Pancreas (tissue), 10 donors: Measurements from ENCODE around the gene PCDH15. TPM values are rescaled to one million over a fixed set of nuclear protein-coding genes. Genes with fewer than 3 reads are reported as not detected.

ENCODE experiments used
- ATAC-seq, 4 donors: fragments of 200-7000 bp; cut with Tn5 transposase; one replicate each; pipeline versions ENCODE4 v1.8.0 to v1.9.1; 2020; ENCODE audit warnings: mild to moderate bottlenecking in 4 of 4, moderate library complexity in 4 of 4
- DNase-seq, 6 donors: peaks; one replicate each; pipeline ENCODE4 v3.0.0-alpha.2; 2020
- FAIRE-seq: peaks from 2 replicates; lab custom pipeline; 2012; peaks lifted over from hg19 to GRCh38; lab: Jason Lieb, UNC
- H3K27ac ChIP-seq, 4 donors: fragments of 200-600 bp; sonication (generic); 1 replicate in 3 of 4; 2 replicates in 1 of 4; pipeline versions ENCODE4 v1.5.0 to v1.8.0; 2020
- H3K27me3 ChIP-seq, 4 donors: fragments of 200-600 bp; one replicate each; pipeline ENCODE4 v1.8.0; 2021
- H3K36me3 ChIP-seq, 3 donors: fragments of 200-600 bp; sonication (generic) in 1 of 3; one replicate each; pipeline versions ENCODE4 v1.5.0 to v1.8.0; 2020 to 2021
- H3K4me1 ChIP-seq, 3 donors: fragments of 200-600 bp; one replicate each; pipeline ENCODE4 v1.8.0; 2021
- H3K4me3 ChIP-seq, 4 donors: fragments of 200-600 bp; sonication (generic) in 2 of 4; one replicate each; pipeline versions ENCODE4 v1.5.0 to v1.8.0; 2020 to 2021
- H3K9me3 ChIP-seq, 4 donors: fragments of 200-600 bp; one replicate each; pipeline ENCODE4 v1.8.0; 2021
- WGBS, 2 donors: extraction: QIAGEN DNeasy Blood & Tissue Kit; methylation state at CpG; one replicate each; pipeline ENCODE4 v1.1.7; 2013; 5-methylcytosine and 5-hydroxymethylcytosine counted together
- intact Hi-C, 3 donors: fragments of 100-400 bp; cut with DNase I; formaldehyde crosslinking; loops; one replicate each; pipeline versions ENCODE4 v1.11.1 to v1.14.2; 2022
- polyA plus RNA-seq, 2 donors: library from polyadenylated mRNA; stranded (reverse); fragments of 200-250 nt; gene quantifications; one replicate each; pipeline ENCODE4 v1.2.3, GENCODE V29; 2013
- total RNA-seq, 6 donors: library from RNA; stranded (reverse); fragmentation: NEBNext Ultra II Directional in 4 of 6; extraction: Animal tissue kit (Norgen Biotek cat#: 25700) in 4 of 6; gene quantifications; one replicate each; pipeline versions ENCODE4 v1.2.1 to v1.2.4, GENCODE V29; 2021 to 2023
- TF ChIP-seq, protein P1 (sequence below), 4 donors: fragments of 200-600 bp; sonication (generic) in 3 of 4; IDR thresholded peaks; one replicate each; pipeline versions ENCODE4 v1.5.0 to v1.8.0; 2021; ENCODE audit warnings: antibody characterized with exemption in 4 of 4
- donor health status: healthy with polysubstance abuse.
- donor health status: DM: no; HTN: no; CAD: no; lungs with moderate emphysema.
- donor health status: DM: no; HTN: no; CAD: no.
- donor health status: control.
- donor health status: control.
- donor health status: Bipolar disorder and iron deficiency.
- donor health status: DM: yes; HTN: yes; CAD: no.
- donor health status: DM: no; HTN: no; CAD: no.
- donor health status: DM: no; HTN: no; CAD: no.
- donor health status: DM: yes; HTN: yes; CAD: no.

The PCDH15 gene
- total and polyA plus RNA-seq, 8 donors = 0.31 TPM; not detected in 7

DNA sequence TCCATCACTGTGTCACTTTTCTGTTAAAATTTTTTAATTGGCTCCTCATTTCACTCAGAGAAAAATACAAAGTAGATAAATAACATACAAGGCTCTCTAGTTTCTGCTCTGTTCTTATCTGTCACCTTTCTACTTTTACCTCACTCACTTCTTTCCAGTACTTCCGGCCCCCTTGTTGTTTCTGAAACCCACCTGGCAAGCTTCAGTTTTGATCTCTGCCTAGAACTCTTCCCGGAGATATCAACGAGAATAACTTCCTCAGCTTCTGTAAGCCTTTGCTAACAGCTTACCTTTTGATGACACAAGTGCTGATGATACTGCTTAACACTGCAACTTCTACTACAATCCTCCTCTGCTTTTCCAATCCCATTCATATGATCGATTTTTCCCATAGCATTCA, 566.2 kb downstream of the PCDH15 start:
- Histone ChIP-seq H3K9me3 (no peaks in the 10 kb centered on the region), H3K4me3 (no peak overlapping the region), H3K4me1 (no peaks in the 10 kb centered on the region), H3K27me3 (no peaks in the 10 kb centered on the region), H3K36me3 (no peaks in the 10 kb centered on the region), H3K27ac (no peak overlapping the region)
- TF ChIP-seq, protein P1, sequence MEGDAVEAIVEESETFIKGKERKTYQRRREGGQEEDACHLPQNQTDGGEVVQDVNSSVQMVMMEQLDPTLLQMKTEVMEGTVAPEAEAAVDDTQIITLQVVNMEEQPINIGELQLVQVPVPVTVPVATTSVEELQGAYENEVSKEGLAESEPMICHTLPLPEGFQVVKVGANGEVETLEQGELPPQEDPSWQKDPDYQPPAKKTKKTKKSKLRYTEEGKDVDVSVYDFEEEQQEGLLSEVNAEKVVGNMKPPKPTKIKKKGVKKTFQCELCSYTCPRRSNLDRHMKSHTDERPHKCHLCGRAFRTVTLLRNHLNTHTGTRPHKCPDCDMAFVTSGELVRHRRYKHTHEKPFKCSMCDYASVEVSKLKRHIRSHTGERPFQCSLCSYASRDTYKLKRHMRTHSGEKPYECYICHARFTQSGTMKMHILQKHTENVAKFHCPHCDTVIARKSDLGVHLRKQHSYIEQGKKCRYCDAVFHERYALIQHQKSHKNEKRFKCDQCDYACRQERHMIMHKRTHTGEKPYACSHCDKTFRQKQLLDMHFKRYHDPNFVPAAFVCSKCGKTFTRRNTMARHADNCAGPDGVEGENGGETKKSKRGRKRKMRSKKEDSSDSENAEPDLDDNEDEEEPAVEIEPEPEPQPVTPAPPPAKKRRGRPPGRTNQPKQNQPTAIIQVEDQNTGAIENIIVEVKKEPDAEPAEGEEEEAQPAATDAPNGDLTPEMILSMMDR (IDR thresholded peaks at IDR 0.05) = no peak
- no peak for DNase-seq
- ATAC-seq = no peak
- 38 to 48% methylated on average over 4 of the region's 4 CpGs for WGBS, 2 donors
- intact Hi-C loops = no loop called here
- FAIRE-seq = no peak

DNA sequence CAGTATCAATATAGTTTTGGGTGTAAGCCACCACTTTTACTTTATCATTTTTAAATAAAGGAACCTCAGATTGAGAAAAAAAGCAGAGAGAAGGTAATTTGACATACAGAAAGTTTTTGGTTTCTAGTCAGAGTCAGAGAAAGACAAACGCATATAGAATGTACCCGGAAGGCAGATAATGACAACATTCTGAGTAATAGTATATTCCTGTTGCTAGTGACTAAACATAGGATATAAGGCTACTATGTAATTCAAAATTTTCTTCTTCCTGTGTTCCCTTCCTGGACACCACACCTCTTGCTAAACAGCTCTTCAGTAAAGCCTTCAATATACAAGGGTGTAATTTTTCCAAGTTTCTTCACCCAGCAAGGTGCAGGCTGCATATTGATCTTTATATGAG, 597.6 kb downstream of the PCDH15 start:
- H3K4me3 ChIP-seq = no peak overlapping the region
- 53 to 84% methylated on average over 2 of the region's 2 CpGs for WGBS, 2 donors
- no peak for ATAC-seq
- DNase-seq = no peak
- H3K27ac ChIP-seq = no peak overlapping the region
- FAIRE-seq = no peak
- no peaks in the 10 kb centered on the region for H3K36me3 ChIP-seq
- H3K9me3 ChIP-seq = no peaks in the 10 kb centered on the region
- H3K27me3 ChIP-seq = no peaks in the 10 kb centered on the region
- intact Hi-C loops = no loop called here
- H3K4me1 ChIP-seq = no peaks in the 10 kb centered on the region
- TF ChIP-seq, protein P1 (IDR thresholded peaks at IDR 0.05) = no peak

DNA sequence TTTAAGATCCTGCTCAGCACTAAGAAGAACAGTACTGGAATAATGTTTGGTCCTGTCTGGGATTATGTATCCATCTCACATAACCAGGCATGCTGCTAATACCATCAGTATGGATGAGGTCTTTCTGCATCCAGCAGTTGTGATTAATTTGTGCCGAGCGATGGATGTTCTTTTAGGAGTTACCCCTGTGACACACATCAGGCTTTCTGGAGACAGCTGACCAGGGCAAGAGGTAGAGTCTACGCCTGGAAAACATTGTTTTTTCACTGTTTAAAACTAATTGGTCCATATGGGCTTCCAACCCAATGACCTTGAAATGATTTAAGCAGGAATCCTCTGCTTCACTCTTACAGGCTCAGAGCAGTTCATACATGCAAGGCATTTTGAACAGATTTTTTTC, 603.0 kb downstream of the PCDH15 start:
- no peaks in the 10 kb centered on the region for H3K36me3 ChIP-seq
- WGBS, 2 donors = 29 to 59% methylated on average over 3 of the region's 3 CpGs
- intact Hi-C loops = no loop called here
- no peak overlapping the region for H3K4me3 ChIP-seq
- ATAC-seq = no peak
- no peak for FAIRE-seq
- no peak overlapping the region for H3K27ac ChIP-seq
- H3K9me3 ChIP-seq = no peaks in the 10 kb centered on the region
- TF ChIP-seq, protein P1 (IDR thresholded peaks at IDR 0.05) = no peak
- no peaks in the 10 kb centered on the region for H3K4me1 ChIP-seq
- DNase-seq = no peak
- no peaks in the 10 kb centered on the region for H3K27me3 ChIP-seq

DNA sequence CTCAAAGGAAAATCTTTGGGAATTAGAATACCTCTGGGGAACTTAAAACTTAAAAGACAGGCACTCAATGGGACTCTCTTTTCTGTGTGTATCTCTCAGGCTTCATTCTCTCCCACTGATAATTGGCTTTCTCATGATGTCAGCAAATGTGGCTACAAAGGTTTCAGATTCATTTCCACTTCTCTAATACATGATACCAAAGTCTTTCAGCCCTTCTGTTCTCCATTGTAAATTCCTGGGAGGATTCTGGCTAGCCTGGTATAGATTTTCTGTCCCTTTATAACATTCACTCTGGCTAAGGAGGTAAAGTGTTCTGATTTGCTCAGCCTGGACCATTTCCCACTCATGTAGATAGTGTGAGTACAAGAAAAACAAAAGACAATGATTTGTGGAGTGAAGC, 606.2 kb downstream of the PCDH15 start:
- FAIRE-seq (no peak), ATAC-seq (no peak), DNase-seq (no peak)
- no peaks in the 10 kb centered on the region for H3K4me1 ChIP-seq
- intact Hi-C loops = no loop called here
- H3K9me3 ChIP-seq = no peaks in the 10 kb centered on the region
- no peak overlapping the region for H3K4me3 ChIP-seq
- H3K27ac ChIP-seq = no peak overlapping the region
- H3K36me3 ChIP-seq = no peaks in the 10 kb centered on the region
- no peaks in the 10 kb centered on the region for H3K27me3 ChIP-seq
- TF ChIP-seq, protein P1 (IDR thresholded peaks at IDR 0.05) = no peak

DNA sequence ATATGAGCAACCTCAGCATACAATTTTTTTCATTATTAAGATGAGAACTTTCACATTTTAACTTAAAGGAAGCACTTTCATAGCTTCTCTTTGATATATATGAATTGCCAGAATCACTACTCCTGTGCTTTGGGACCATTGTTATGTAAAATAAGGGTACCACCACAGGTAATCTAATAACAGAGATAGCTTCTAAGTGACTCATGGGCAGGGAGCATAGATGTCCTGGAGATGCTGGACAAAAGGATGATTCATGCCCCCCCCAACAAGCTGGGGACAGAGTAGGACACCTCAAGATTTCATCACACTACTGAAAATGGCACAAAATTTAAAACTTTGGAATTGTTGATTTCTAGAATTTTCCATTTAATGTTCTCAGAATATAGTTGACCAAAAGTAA, 641.1 kb downstream of the PCDH15 start:
- DNase-seq (no peak), ATAC-seq (no peak), FAIRE-seq (no peak)
- Histone ChIP-seq H3K27me3 (no peaks in the 10 kb centered on the region), H3K9me3 (no peaks in the 10 kb centered on the region), H3K4me3 (no peak overlapping the region), H3K27ac (no peak overlapping the region), H3K4me1 (no peaks in the 10 kb centered on the region), H3K36me3 (no peaks in the 10 kb centered on the region)
- TF ChIP-seq, protein P1 (IDR thresholded peaks at IDR 0.05) = no peak
- intact Hi-C loops = no loop called here
